Prostate gland (tissue), 2 donors: ENCODE data around the gene NIF3L1. TPM values are rescaled to one million over a fixed set of nuclear protein-coding genes. Genes with fewer than 3 reads are reported as not detected.

Experiments used
- DNase-seq: peaks from one replicate; pipeline ENCODE4 v3.0.0-alpha.2; 2019; ENCODE audit warnings: low spot score
- H3K27ac ChIP-seq, 2 donors: fragments of 200-600 bp; sonication (generic); 2 replicates each; pipeline ENCODE4 v1.5.1; 2017 to 2019
- H3K27me3 ChIP-seq: fragments of 200-600 bp; sonication (generic); replicated peaks from 2 replicates; pipeline ENCODE4 v1.5.1; 2019; ENCODE audit not compliant: insufficient read depth
- H3K36me3 ChIP-seq, 2 donors: fragments of 200-600 bp; sonication (generic); 1 replicate in 1 of 2; 2 replicates in 1 of 2; pipeline versions ENCODE4 v1.5.1 to v1.8.1; 2017 to 2019
- H3K4me1 ChIP-seq: fragments of 200-600 bp; sonication (generic); replicated peaks from 2 replicates; pipeline ENCODE4 v1.5.1; 2019
- H3K4me3 ChIP-seq, 2 donors: fragments of 200-600 bp; sonication (generic); 2 replicates each; pipeline ENCODE4 v1.5.1; 2017 to 2019
- H3K9me3 ChIP-seq: fragments of 200-600 bp; sonication (generic); 2 replicates; pipeline ENCODE4 v1.5.1; 2017
- POLR2A ChIP-seq: fragments of 450-650 bp; IDR thresholded peaks from one replicate; pipeline ENCODE4 v1.6.1; 2016; ENCODE audit warnings: antibody characterized with exemption, mild to moderate bottlenecking
- POLR2AphosphoS5 ChIP-seq: sonication (generic); formaldehyde crosslinking; IDR thresholded peaks from one replicate; pipeline ENCODE4 v1.6.1; 2017; ENCODE audit warnings: antibody characterized with exemption
- WGBS: methylation state at CpG from one replicate; pipeline ENCODE4 v1.1.5; 2018; 5-methylcytosine and 5-hydroxymethylcytosine counted together
- intact Hi-C: fragments of 100-400 bp; cut with DNase I; formaldehyde crosslinking; loops from one replicate; pipeline ENCODE4 v1.14.2; 2022
- total RNA-seq, 2 donors: library from RNA; depleted of rRNA; stranded (reverse); fragments of >200 nt; gene quantifications; one replicate each; pipeline ENCODE4 v1.1.0, GENCODE V29; 2016
- TF ChIP-seq, protein P1 (sequence below), 4 experiments: fragments of 200-600 bp in 2 of 4; fragments of 450-650 bp in 2 of 4; sonication (generic) in 2 of 4; IDR thresholded peaks; 1 replicate in 3 of 4; 2 replicates in 1 of 4; pipeline ENCODE4 v1.5.1; 2016 to 2019; ENCODE audit warnings: antibody characterized with exemption in 4 of 4, mild to moderate bottlenecking in 2 of 4, moderate library complexity in 2 of 4

The NIF3L1 gene
- total RNA-seq, 2 donors from 2014 or later: 22.4 to 27.7 TPM

DNA sequence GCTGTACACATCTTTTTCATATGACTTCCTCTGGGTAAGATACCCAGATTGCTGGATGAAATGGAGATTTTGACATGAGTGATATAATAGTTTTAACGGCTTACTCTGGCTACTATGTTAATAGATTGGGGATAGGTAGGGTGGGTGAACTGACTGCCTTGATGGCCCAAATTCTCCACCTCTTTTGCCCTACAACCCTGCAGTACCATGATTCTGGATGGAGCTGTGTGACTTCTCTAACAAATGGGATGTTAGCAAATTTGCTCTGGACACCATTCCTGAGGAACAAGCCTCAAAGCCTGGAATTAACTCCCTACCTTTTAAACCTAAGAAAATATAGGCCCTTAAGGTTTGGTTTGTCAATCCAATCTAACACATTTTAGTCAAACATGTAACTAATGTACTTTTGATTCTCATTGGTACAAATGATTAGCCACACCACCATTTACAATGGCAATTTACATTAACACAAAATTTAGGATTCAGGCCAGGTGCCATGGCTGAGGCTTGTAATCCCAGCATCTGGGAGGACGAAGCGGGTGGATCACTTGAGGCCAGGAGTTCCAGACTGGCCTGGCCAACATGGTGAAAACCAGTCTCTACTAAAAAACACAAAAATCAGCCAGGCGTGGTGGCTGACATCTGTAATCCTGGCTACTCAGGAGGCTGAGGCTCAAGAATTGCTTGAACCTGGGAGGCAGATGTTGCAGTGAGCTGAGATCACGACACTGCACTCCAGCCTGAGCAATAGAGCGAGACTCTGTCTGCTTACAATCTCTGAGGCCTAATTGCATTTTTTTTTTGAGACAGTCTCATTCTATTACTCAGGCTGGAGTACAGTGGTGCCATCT, 37.5 kb upstream of the NIF3L1 start:
- Histone ChIP-seq H3K4me1 (no peaks in the 10 kb centered on the region), H3K9me3 (no peaks in the 10 kb centered on the region), H3K36me3 (peaks cover 0 to 43% of the 10 kb centered on the region in 2 donors), H3K27ac (no peak overlapping the region), H3K4me3 (no peak overlapping the region), H3K27me3 (no peaks in the 10 kb centered on the region)
- TF ChIP-seq POLR2AphosphoS5: no peak
- TF ChIP-seq, protein P1, sequence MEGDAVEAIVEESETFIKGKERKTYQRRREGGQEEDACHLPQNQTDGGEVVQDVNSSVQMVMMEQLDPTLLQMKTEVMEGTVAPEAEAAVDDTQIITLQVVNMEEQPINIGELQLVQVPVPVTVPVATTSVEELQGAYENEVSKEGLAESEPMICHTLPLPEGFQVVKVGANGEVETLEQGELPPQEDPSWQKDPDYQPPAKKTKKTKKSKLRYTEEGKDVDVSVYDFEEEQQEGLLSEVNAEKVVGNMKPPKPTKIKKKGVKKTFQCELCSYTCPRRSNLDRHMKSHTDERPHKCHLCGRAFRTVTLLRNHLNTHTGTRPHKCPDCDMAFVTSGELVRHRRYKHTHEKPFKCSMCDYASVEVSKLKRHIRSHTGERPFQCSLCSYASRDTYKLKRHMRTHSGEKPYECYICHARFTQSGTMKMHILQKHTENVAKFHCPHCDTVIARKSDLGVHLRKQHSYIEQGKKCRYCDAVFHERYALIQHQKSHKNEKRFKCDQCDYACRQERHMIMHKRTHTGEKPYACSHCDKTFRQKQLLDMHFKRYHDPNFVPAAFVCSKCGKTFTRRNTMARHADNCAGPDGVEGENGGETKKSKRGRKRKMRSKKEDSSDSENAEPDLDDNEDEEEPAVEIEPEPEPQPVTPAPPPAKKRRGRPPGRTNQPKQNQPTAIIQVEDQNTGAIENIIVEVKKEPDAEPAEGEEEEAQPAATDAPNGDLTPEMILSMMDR (IDR thresholded peaks at IDR 0.05): no peak
- intact Hi-C loops: no loop called here
- DNase-seq: no peak
- WGBS: 94% methylated on average over 6 of the region's 6 CpGs

DNA sequence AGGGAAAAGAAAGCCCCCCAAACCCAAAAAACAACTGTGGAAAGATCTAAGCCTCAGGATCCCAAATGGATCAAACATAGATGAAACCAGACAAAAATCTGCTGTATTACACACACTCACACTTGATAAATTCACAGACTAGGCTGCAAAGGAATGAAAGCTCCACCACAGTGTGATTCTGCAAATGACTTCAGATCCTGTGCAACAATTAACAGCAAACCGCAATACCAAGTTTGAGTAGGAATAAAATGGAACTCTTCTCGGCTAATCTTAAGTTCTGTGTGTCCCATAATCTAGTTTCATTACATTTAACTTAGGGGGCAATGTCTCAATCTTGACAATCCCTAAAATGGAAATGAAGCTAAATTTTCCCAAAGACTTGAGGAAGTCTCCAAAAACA, 36.6 kb upstream of the NIF3L1 start:
- DNase-seq: no peak
- H3K9me3 ChIP-seq: no peaks in the 10 kb centered on the region
- H3K4me3 ChIP-seq: no peak overlapping the region
- no peaks in the 10 kb centered on the region for H3K4me1 ChIP-seq
- intact Hi-C loops: no loop called here
- H3K36me3 ChIP-seq: peaks cover 0 to 51% of the 10 kb centered on the region in 2 donors
- WGBS: 99% methylated on average over 2 of the region's 2 CpGs
- no peak overlapping the region for H3K27ac ChIP-seq
- H3K27me3 ChIP-seq: no peaks in the 10 kb centered on the region
- TF ChIP-seq POLR2A (no peak), POLR2AphosphoS5 (no peak)
- TF ChIP-seq, protein P1 (IDR thresholded peaks at IDR 0.05): no peak

DNA sequence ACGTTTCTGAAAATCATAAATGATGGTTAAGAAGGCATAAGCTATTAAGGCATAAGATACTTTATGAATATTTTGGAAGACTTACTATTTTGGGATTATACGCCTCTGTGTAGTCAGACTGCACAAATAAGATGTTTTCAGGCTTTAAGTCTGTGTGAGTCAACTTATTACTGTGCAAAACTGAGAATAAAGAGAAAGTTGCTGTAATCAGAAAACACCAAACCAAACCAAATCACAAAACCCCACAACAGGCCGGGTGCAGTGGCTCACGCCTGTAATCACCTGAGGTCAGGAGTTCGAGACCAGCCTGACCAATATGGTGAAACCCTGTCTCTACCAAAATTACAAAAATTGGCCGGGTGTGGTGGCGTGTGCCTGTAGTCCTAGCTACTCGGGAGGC, 32.4 kb upstream of the NIF3L1 start:
- TF ChIP-seq, protein P1 (IDR thresholded peaks at IDR 0.05): no peak
- TF ChIP-seq POLR2AphosphoS5 (no peak), POLR2A (no peak)
- intact Hi-C loops: no loop called here
- Histone ChIP-seq H3K4me1 (peaks cover 5% of the 10 kb centered on the region), H3K36me3 (peaks cover 2 to 47% of the 10 kb centered on the region in 2 donors), H3K4me3 (no peak overlapping the region), H3K27me3 (no peaks in the 10 kb centered on the region), H3K9me3 (no peaks in the 10 kb centered on the region), H3K27ac (no peak overlapping the region)
- DNase-seq: no peak
- 89% methylated on average over 8 of the region's 8 CpGs for WGBS

DNA sequence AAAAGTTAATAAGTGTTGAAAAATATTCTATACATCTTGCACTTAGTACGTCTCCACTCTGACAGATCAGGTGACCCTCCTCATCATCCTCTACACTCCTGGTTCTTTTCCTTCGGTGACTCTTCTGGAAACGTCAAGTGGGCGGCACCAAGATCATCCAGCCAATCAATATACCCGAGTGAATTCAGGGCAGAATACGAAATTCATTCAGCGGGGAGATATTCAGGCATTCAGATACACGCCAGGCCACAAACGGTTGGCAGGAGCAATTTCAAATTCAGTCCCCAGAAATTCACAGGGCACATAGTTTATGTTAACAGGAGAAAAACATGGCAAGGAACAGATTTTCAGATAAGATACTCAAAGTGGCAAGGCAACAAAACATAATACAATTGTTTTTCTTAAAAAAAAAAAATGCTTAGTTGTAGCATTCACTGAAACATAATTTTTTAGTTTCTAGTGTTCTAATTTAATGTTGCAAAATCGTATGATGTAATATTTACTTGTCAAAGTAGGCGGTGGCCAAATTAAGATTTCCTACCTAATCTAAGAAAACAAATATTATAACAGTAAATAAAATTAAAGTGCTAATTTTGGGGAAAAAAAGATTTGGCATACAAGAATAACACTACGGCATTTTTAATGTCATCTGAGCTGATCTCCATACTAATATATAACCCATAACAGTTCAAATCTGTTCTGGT, 28.9 kb upstream of the NIF3L1 start:
- TF ChIP-seq POLR2AphosphoS5: peak; percentile 20
- TF ChIP-seq POLR2A: no peak
- TF ChIP-seq, protein P1 (IDR thresholded peaks at IDR 0.05): no peak
- 24% methylated on average over 12 of the region's 12 CpGs for WGBS
- H3K4me3 ChIP-seq: peak overlapping the region in 1 of 2 donors; percentile 90
- no peaks in the 10 kb centered on the region for H3K27me3 ChIP-seq
- peak overlapping the region; percentile 100 for H3K27ac ChIP-seq
- peaks cover 2 to 28% of the 10 kb centered on the region in 2 donors for H3K36me3 ChIP-seq
- H3K4me1 ChIP-seq: peaks cover 5% of the 10 kb centered on the region
- no peak for DNase-seq
- intact Hi-C loops: no loop called here
- H3K9me3 ChIP-seq: no peaks in the 10 kb centered on the region
